H1 (cell line): ENCODE results near the gene LEMD1. TPM values are rescaled to one million over a fixed set of nuclear protein-coding genes. Genes with fewer than 3 reads are reported as not detected.

ENCODE experiments used
- ATF2 ChIP-seq: IDR thresholded peaks from 2 replicates; pipeline ENCODE4 v1.6.1; 2012; ENCODE audit warnings: low read length, inconsistent platforms
- PHF8 ChIP-seq: fragments of 200-600 bp; sonication (generic); conservative IDR thresholded peaks from 2 replicates; pipeline ENCODE4 v1.7.1; 2012; ENCODE audit warnings: low read depth, mild to moderate bottlenecking, inconsistent platforms, low read length, moderate library complexity
- POU5F1 ChIP-seq: IDR thresholded peaks from 2 replicates; pipeline ENCODE4 v1.6.1; 2011; ENCODE audit warnings: low read depth, mild to moderate bottlenecking, low read length, moderate library complexity
- TBP ChIP-seq: IDR thresholded peaks from 2 replicates; pipeline ENCODE4 v1.6.1; 2011; ENCODE audit warnings: low read depth, low read length, improper control_type of control experiment
- polyA plus RNA-seq, 7 experiments: library from polyadenylated mRNA; depleted of rRNA in 3 of 7; stranded (reverse) in 5 of 7; unstranded in 2 of 7; fragments of >200 nt in 5 of 7; fragments of 200-250 nt in 2 of 7; gene quantifications; 1 replicate in 5 of 7; 2 replicates in 1 of 7; 4 replicates in 1 of 7; pipeline versions ENCODE4 v1.2.1 to v1.2.3, GENCODE V29; 2011 to 2013; ENCODE audit warnings: missing spikeins in 2 of 7, mixed read lengths in 2 of 7
- total RNA-seq: library from RNA; stranded (reverse); fragmentation: NEBNext Ultra II Directional; extraction: Animal tissue kit (Norgen Biotek cat#: 25700); gene quantifications from 2 replicates; pipeline ENCODE4 v1.2.1, GENCODE V29; 2021

LEMD1 gene
- total and polyA plus RNA-seq, 2 of the 8 experiments (the other 6 are each of a cell fraction or from before 2014, with no cell fraction given): 10.0 to 10.5 TPM

GRCh38 chr1:205370780-205371179 is 51.1 kb downstream of the LEMD1 start (continued):
- TF ChIP-seq POU5F1 (no peak), TBP (no peak), PHF8 (no peak), ATF2 (no peak)
